ENCODE results near the gene DNAAF5. TPM values are rescaled to one million over a fixed set of nuclear protein-coding genes. Genes with fewer than 3 reads are reported as not detected.
"Not testable (repeated sequence)": the region's sequence is repeated elsewhere in the genome, so short reads cannot be mapped to it uniquely, and the experiment has no call there.

The DNAAF5 gene
- total and polyA plus RNA-seq, 12 donors, result 10.4 to 30.0 (median 24.7) TPM

- TF ChIP-seq CTCF (IDR thresholded peaks at IDR 0.05), result no peak
- 81 to 97% methylated on average over 12 of the region's 12 CpGs for WGBS, 2 donors
- no peaks in the 10 kb centered on the region for H3K36me3 ChIP-seq
- no peak for ATAC-seq
- no peaks in the 10 kb centered on the region for H3K27me3 ChIP-seq
- H3K9me3 ChIP-seq, result no peaks in the 10 kb centered on the region
- no peak for DNase-seq
- intact Hi-C loops (cut with DNase I), result no loop called here
- peaks cover 0 to 24% (median 16%) of the 10 kb centered on the region in 9 donors for H3K4me1 ChIP-seq
- H3K4me3 ChIP-seq, result no peak overlapping the region
- H3K27ac ChIP-seq, result no peak overlapping the region
Measured at GRCh38 chr7:798921-799470, 72.5 kb downstream of the DNAAF5 start.

GRCh38 chr7:800692-801091 lies 74.2 kb downstream of the DNAAF5 start:
- Histone ChIP-seq H3K27ac (peak overlapping the region in 2 of 10 donors; percentile 22 to 47), H3K27me3 (no peaks in the 10 kb centered on the region), H3K4me1 (peaks cover 0 to 25% (median 14%) of the 10 kb centered on the region in 9 donors), H3K9me3 (no peaks in the 10 kb centered on the region), H3K4me3 (no peak overlapping the region), H3K36me3 (no peaks in the 10 kb centered on the region)
- no peak for TF ChIP-seq CTCF (IDR thresholded peaks at IDR 0.05)
- DNase-seq (no peak), ATAC-seq (no peak)
- WGBS, 2 donors, result 49 to 53% methylated on average over 7 of the region's 7 CpGs
- intact Hi-C loops (cut with DNase I), result no loop called here

GRCh38 chr7:801351-801750 lies 74.9 kb downstream of the DNAAF5 start:
- WGBS, 2 donors, result 73 to 75% methylated on average over 6 of the region's 6 CpGs
- H3K36me3 ChIP-seq; H3K9me3 ChIP-seq; H3K4me3 ChIP-seq; ATAC-seq; intact Hi-C loops (cut with DNase I); H3K27me3 ChIP-seq; DNase-seq: not testable (repeated sequence)
- Histone ChIP-seq H3K4me1 (peaks cover 0 to 27% (median 14%) of the 10 kb centered on the region in 9 donors), H3K27ac (peak overlapping the region in 1 of 10 donors; percentile 47)

GRCh38 chr7:801940-802381 lies 75.5 kb downstream of the DNAAF5 start:
- Histone ChIP-seq H3K4me3 (peak overlapping the region in 4 of 10 donors; percentile 7 to 34 (median 20)), H3K27ac (peak overlapping the region in 6 of 10 donors; percentile 9 to 58 (median 30)), H3K4me1 (peaks cover 0 to 27% (median 14%) of the 10 kb centered on the region in 9 donors), H3K27me3 (no peaks in the 10 kb centered on the region), H3K36me3 (no peaks in the 10 kb centered on the region), H3K9me3 (no peaks in the 10 kb centered on the region)
- peak in 7 of 8 donors; percentile 37 to 74 (median 66) for ATAC-seq
- DNase-seq, result peak; percentile 32 to 58
- intact Hi-C loops (cut with DNase I), result no loop called here
- 30 to 35% methylated on average over 19 of the region's 19 CpGs for WGBS, 2 donors
- TF ChIP-seq CTCF (IDR thresholded peaks at IDR 0.05), result no peak

All from heart right ventricle (tissue), 16 donors.